Keratinocyte (primary cell): Measurements from ENCODE around the gene RXRA.

ENCODE experiments used
- EZH2 ChIP-seq: IDR thresholded peaks from one replicate; pipeline ENCODE4 v1.6.1; 2012; ENCODE audit warnings: inconsistent platforms, mild to moderate bottlenecking, low read length, moderate library complexity
- TF ChIP-seq, protein P1 (sequence below), 3 experiments: IDR thresholded peaks in 1 of 3; conservative IDR thresholded peaks in 1 of 3; optimal IDR thresholded peaks in 1 of 3; 2 replicates in 2 of 3; 3 replicates in 1 of 3; pipeline versions ENCODE3 to v1.5.1; 2011; ENCODE audit warnings: low read length in 3 of 3, mild to moderate bottlenecking in 3 of 3, moderate library complexity in 2 of 3, control low read depth in 1 of 3, inconsistent platforms in 1 of 3; ENCODE audit not compliant: insufficient read depth in 2 of 3; ENCODE audit errors: extremely low read depth in 1 of 3

- TF ChIP-seq, protein P1, sequence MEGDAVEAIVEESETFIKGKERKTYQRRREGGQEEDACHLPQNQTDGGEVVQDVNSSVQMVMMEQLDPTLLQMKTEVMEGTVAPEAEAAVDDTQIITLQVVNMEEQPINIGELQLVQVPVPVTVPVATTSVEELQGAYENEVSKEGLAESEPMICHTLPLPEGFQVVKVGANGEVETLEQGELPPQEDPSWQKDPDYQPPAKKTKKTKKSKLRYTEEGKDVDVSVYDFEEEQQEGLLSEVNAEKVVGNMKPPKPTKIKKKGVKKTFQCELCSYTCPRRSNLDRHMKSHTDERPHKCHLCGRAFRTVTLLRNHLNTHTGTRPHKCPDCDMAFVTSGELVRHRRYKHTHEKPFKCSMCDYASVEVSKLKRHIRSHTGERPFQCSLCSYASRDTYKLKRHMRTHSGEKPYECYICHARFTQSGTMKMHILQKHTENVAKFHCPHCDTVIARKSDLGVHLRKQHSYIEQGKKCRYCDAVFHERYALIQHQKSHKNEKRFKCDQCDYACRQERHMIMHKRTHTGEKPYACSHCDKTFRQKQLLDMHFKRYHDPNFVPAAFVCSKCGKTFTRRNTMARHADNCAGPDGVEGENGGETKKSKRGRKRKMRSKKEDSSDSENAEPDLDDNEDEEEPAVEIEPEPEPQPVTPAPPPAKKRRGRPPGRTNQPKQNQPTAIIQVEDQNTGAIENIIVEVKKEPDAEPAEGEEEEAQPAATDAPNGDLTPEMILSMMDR (optimal IDR thresholded peaks at IDR 0.05 in 1 of 3, IDR thresholded peaks at IDR 0.05 in 1 of 3, conservative IDR thresholded peaks at IDR 0.05 in 1 of 3; ENCODE audit: extremely low read depth in 1 of 3, insufficient read depth in 2 of 3, low read length in 3 of 3): no peak
- TF ChIP-seq EZH2: no peak
Observed at GRCh38 chr9:134458207-134459108, 132.2 kb downstream of the RXRA start.
